Measurements from ENCODE around the gene PLXNA4.
"Not testable (repeated sequence)": the region's sequence is repeated elsewhere in the genome, so short reads cannot be mapped to it uniquely, and the experiment has no call there.

PLXNA4 gene

DNA sequence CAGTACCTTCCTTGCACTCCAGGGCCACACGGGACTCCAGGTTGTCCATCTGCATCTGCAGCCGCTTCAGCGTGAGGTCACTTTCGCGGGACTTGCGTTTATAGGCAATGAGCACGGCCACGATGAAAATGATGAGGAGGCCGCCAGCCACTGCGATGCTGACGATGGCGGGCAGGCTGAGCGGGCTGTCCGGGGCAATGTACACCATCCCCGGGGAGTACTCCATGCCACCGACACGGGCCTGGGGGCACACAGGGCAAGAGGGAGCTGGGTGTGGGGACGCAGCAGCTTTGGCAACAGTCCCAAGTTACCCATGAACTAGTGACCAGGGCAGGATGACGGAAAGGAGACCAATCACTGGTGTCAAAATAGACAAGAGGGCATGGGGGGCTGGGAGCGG lies 396.6 kb downstream of the PLXNA4 start:
- DNase-seq (ENCODE audit: low read depth) = no peak
- no peak for TF ChIP-seq CTCF (IDR thresholded peaks at IDR 0.05; ENCODE audit: low read depth, low read length, missing control alignments)
- H3K4me3 ChIP-seq (ENCODE audit: low read depth, low read length) = no peak overlapping the region
- in situ Hi-C loops (cut with HindIII; ENCODE audit: low sequenced_read_pairs) = no loop called here

GRCh38 chr7:132179080-132179430 lies 397.2 kb downstream of the PLXNA4 start:
- no peak overlapping the region for H3K4me3 ChIP-seq (ENCODE audit: low read depth, low read length)
- in situ Hi-C loops (cut with HindIII; ENCODE audit: low sequenced_read_pairs) = no loop called here
- TF ChIP-seq CTCF (IDR thresholded peaks at IDR 0.05; ENCODE audit: low read depth, low read length, missing control alignments) = no peak
- DNase-seq (ENCODE audit: low read depth) = no peak

DNA sequence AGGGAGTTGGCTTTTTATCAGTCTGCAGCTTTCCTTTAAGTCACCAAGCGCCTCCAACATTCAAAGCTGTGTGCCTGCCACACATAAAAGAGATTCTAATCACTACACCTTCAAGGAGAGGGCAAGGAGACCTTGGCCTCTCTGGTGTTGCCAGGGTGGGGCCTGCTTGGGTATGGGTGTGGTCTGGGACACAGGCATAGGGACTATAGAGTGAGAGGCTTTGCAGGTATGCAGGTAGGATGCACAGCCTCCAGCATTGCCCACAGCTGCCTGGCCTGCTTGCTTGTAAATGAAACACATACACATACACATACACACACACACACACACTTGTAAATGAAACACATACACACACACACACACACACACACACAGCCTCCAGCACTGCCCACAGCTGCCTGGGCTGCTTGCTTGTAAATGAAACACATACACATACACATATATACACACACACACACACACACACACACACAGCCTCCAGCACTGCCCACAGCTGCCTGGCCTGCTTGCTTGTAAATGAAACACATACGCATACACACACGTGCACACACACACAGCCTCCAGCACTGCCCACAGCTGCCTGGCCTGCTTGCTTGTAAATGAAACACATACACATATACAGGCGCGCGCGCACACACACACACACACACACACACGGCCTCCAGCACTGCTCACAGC lies 397.7 kb downstream of the PLXNA4 start:
- DNase-seq (ENCODE audit: low read depth); H3K4me3 ChIP-seq (ENCODE audit: low read depth, low read length); in situ Hi-C loops (cut with HindIII; ENCODE audit: low sequenced_read_pairs): not testable (repeated sequence)

DNA sequence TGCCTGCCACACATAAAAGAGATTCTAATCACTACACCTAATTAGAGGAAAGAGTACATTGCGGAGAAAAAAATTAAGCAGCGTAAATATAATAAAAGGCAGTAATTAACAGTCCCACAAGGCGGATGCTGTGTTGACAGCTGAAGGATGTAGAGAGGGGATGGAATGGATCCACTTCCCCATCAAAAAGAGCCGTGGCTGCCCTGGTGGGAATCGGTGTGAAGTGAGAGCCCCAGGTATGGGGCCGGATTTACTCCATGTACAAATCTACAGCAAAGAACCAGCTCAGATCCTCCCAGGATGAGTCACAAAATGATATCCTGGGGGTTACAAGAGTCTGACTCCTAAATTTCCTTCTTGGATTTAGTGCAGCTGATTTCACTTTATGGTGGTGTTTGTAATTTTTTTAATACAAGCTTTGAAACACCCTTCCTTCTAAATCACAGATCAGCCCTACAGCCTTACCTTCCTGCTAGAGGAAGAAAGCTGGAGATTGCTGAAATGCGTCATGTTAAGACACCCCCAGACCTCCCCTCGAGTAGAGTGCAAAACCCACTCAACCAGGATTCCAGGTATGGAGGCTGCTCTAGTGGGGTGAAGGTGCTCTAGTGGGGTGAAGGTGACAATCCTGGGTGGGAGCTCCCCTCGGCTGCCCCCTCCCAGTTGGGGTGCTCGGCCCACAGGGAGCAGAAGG lies 398.4 kb downstream of the PLXNA4 start:
- no peak for TF ChIP-seq CTCF (IDR thresholded peaks at IDR 0.05; ENCODE audit: low read depth, low read length, missing control alignments)
- no peak for DNase-seq (ENCODE audit: low read depth)
- no peak overlapping the region for H3K4me3 ChIP-seq (ENCODE audit: low read depth, low read length)
- in situ Hi-C loops (cut with HindIII; ENCODE audit: low sequenced_read_pairs) = no loop called here

- no peak for DNase-seq (ENCODE audit: low read depth)
- no peak overlapping the region for H3K4me3 ChIP-seq (ENCODE audit: low read depth, low read length)
- in situ Hi-C loops (cut with HindIII; ENCODE audit: low sequenced_read_pairs) = no loop called here
- no peak for TF ChIP-seq CTCF (IDR thresholded peaks at IDR 0.05; ENCODE audit: low read depth, low read length, missing control alignments)
Measured at GRCh38 chr7:132176719-132177118, 399.6 kb downstream of the PLXNA4 start.

GRCh38 chr7:132171130-132171576 lies 405.1 kb downstream of the PLXNA4 start:
- TF ChIP-seq CTCF (IDR thresholded peaks at IDR 0.05; ENCODE audit: low read depth, low read length, missing control alignments) = no peak
- no peak overlapping the region for H3K4me3 ChIP-seq (ENCODE audit: low read depth, low read length)
- in situ Hi-C loops (cut with HindIII; ENCODE audit: low sequenced_read_pairs) = no loop called here
- DNase-seq (ENCODE audit: low read depth) = no peak

DNA sequence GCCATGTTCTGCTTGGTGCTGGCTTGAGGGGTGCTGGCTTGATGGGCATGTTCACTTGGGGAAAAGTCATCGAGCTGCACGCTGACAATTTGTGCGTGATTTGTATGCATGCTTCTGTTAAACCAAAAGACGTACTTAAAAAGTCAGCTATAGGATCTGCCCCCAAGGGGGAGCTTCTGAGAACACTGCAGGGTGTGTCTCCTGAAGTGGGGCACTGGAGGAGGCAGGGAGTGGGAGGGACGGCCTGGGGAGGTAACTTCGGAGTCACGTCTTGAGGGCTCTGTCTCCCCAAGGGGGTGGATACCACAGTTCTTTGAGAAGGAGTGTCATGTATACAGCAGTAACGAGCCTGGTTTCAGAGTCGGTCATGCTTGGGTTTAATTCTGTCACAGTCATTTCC lies 406.5 kb downstream of the PLXNA4 start:
- TF ChIP-seq CTCF (IDR thresholded peaks at IDR 0.05; ENCODE audit: low read depth, low read length, missing control alignments) = no peak
- DNase-seq (ENCODE audit: low read depth) = no peak
- in situ Hi-C loops (cut with HindIII; ENCODE audit: low sequenced_read_pairs) = no loop called here
- H3K4me3 ChIP-seq (ENCODE audit: low read depth, low read length) = no peak overlapping the region
